DOHH2 (cell line): ENCODE data around the gene CORO6.

Experiments
- H3F3A ChIP-seq: fragments of 200-600 bp; sonication (generic), shearing (Covaris generic); 2 replicates; pipeline ENCODE4 v1.6.0; 2016; ENCODE audit warnings: antibody characterized with exemption, mild to moderate bottlenecking; ENCODE audit not compliant: control insufficient read depth, insufficient read depth
- H3K27ac ChIP-seq: fragments of 200-600 bp; sonication (generic); 2 replicates; pipeline ENCODE4 v1.5.1; 2014; ENCODE audit warnings: low read depth, mild to moderate bottlenecking, low read length, moderate library complexity
- H3K27me3 ChIP-seq: fragments of 200-600 bp; sonication (generic); 2 replicates; pipeline ENCODE4 v1.6.1; 2014; ENCODE audit warnings: mild to moderate bottlenecking, low read length, mixed read lengths; ENCODE audit not compliant: control insufficient read depth
- H3K36me3 ChIP-seq: fragments of 200-600 bp; sonication (generic); 2 replicates; pipeline ENCODE4 v1.6.1; 2014; ENCODE audit warnings: mild to moderate bottlenecking, low read length, moderate library complexity, mixed read lengths; ENCODE audit not compliant: control insufficient read depth
- H3K4me1 ChIP-seq: fragments of 200-600 bp; sonication (generic); 2 replicates; pipeline ENCODE4 v1.6.1; 2014; ENCODE audit warnings: mild to moderate bottlenecking, low read length, mixed read lengths; ENCODE audit not compliant: control insufficient read depth
- H3K4me2 ChIP-seq: fragments of 200-600 bp; sonication (generic); 2 replicates; pipeline ENCODE4 v1.6.0; 2014; ENCODE audit warnings: mild to moderate bottlenecking, low read length, moderate library complexity
- H3K4me3 ChIP-seq: fragments of 200-600 bp; sonication (generic); 2 replicates; pipeline ENCODE4 v1.5.1; 2014; ENCODE audit warnings: mild to moderate bottlenecking, low read length, mixed read lengths
- H3K79me2 ChIP-seq: fragments of 200-600 bp; sonication (generic); 2 replicates; pipeline ENCODE4 v1.6.1; 2014; ENCODE audit warnings: mild to moderate bottlenecking, low read length, mixed read lengths; ENCODE audit not compliant: control insufficient read depth
- H3K9me2 ChIP-seq: fragments of 200-600 bp; sonication (generic); replicated peaks from 2 replicates; pipeline ENCODE4 v1.6.1; 2014; ENCODE audit warnings: mild to moderate bottlenecking, low read length, mixed read lengths; ENCODE audit not compliant: control insufficient read depth
- H3K9me3 ChIP-seq: fragments of 200-600 bp; sonication (generic); 2 replicates; pipeline ENCODE4 v1.6.1; 2014; ENCODE audit warnings: antibody characterized with exemption, low read length, mixed read lengths; ENCODE audit not compliant: control insufficient read depth, insufficient read depth
- H4K20me1 ChIP-seq: fragments of 200-600 bp; sonication (generic); 2 replicates; pipeline ENCODE4 v1.6.0; 2014; ENCODE audit warnings: low read depth, mild to moderate bottlenecking, antibody characterized with exemption, low read length, moderate library complexity; ENCODE audit not compliant: control insufficient read depth, insufficient read depth
- CTCF ChIP-seq: fragments of 200-600 bp; sonication (generic); IDR thresholded peaks from one replicate; pipeline ENCODE4 v1.5.1; 2014; ENCODE audit warnings: antibody characterized with exemption, mild to moderate bottlenecking, low read depth, low read length; ENCODE audit not compliant: poor library complexity, severe bottlenecking
- EZH2phosphoT487 ChIP-seq: fragments of 200-600 bp; sonication (generic); IDR thresholded peaks from 2 replicates; pipeline ENCODE4 v1.6.1; 2017; ENCODE audit warnings: borderline replicate concordance, mild to moderate bottlenecking, antibody characterized with exemption, low read length, moderate library complexity, mixed read lengths

CORO6 gene

GRCh38 chr17:29661213-29661612 is 38.5 kb upstream of the CORO6 start:
- Histone ChIP-seq H3K4me3 (no peak overlapping the region), H3K4me2 (no peak overlapping the region), H4K20me1 (no peaks in the 10 kb centered on the region), H3K27me3 (no peaks in the 10 kb centered on the region), H3K27ac (no peak overlapping the region), H3F3A (no peaks in the 10 kb centered on the region), H3K9me3 (no peaks in the 10 kb centered on the region), H3K36me3 (peaks cover 28% of the 10 kb centered on the region), H3K4me1 (peaks cover 9% of the 10 kb centered on the region), H3K79me2 (no peaks in the 10 kb centered on the region), H3K9me2 (no peaks in the 10 kb centered on the region)
- TF ChIP-seq CTCF (no peak), EZH2phosphoT487 (no peak)

- Histone ChIP-seq H4K20me1 (no peaks in the 10 kb centered on the region), H3K4me2 (no peak overlapping the region), H3K9me2 (no peaks in the 10 kb centered on the region), H3K4me1 (no peaks in the 10 kb centered on the region), H3F3A (no peaks in the 10 kb centered on the region), H3K36me3 (peaks cover 15% of the 10 kb centered on the region), H3K27me3 (no peaks in the 10 kb centered on the region), H3K9me3 (no peaks in the 10 kb centered on the region), H3K4me3 (no peak overlapping the region), H3K79me2 (no peaks in the 10 kb centered on the region), H3K27ac (no peak overlapping the region)
- TF ChIP-seq EZH2phosphoT487 = no peak
- no peak for TF ChIP-seq CTCF
Measured at GRCh38 chr17:29659155-29659554, 36.4 kb upstream of the CORO6 start.

- H3K27ac ChIP-seq = no peak overlapping the region
- peaks cover 6% of the 10 kb centered on the region for H3K36me3 ChIP-seq
- H3K4me1 ChIP-seq = no peaks in the 10 kb centered on the region
- TF ChIP-seq EZH2phosphoT487 = no peak
- TF ChIP-seq CTCF = no peak
- H3K27me3 ChIP-seq = no peaks in the 10 kb centered on the region
- no peaks in the 10 kb centered on the region for H3K79me2 ChIP-seq
- no peak overlapping the region for H3K4me3 ChIP-seq
- no peaks in the 10 kb centered on the region for H3K9me2 ChIP-seq
- no peaks in the 10 kb centered on the region for H4K20me1 ChIP-seq
- H3F3A ChIP-seq = no peaks in the 10 kb centered on the region
- H3K4me2 ChIP-seq = no peak overlapping the region
- no peaks in the 10 kb centered on the region for H3K9me3 ChIP-seq
Measured at GRCh38 chr17:29655323-29655722, 32.6 kb upstream of the CORO6 start.

GRCh38 chr17:29653995-29654714 is 31.4 kb upstream of the CORO6 start:
- TF ChIP-seq CTCF = no peak
- no peak for TF ChIP-seq EZH2phosphoT487
- no peak overlapping the region for H3K27ac ChIP-seq
- no peaks in the 10 kb centered on the region for H3K27me3 ChIP-seq
- H3K4me1 ChIP-seq = no peaks in the 10 kb centered on the region
- H3K36me3 ChIP-seq = peaks cover 7% of the 10 kb centered on the region
- no peak overlapping the region for H3K4me2 ChIP-seq
- no peaks in the 10 kb centered on the region for H3K9me2 ChIP-seq
- H3F3A ChIP-seq = no peaks in the 10 kb centered on the region
- no peaks in the 10 kb centered on the region for H3K9me3 ChIP-seq
- no peak overlapping the region for H3K4me3 ChIP-seq
- H3K79me2 ChIP-seq = no peaks in the 10 kb centered on the region
- H4K20me1 ChIP-seq = no peaks in the 10 kb centered on the region
